GM20000 (cell line): ENCODE measurements around the gene DCDC2.

Experiments
- DNase-seq: peaks from one replicate; pipeline ENCODE4 v3.0.0; 2012; ENCODE audit warnings: low spot score
- CTCF ChIP-seq: IDR thresholded peaks from 2 replicates; pipeline ENCODE4 v1.5.1; 2012; ENCODE audit warnings: mild to moderate bottlenecking, control low read depth; ENCODE audit errors: extremely low read depth, missing control alignments

Gene DCDC2

GRCh38 chr6:24195836-24196597 is 161.8 kb downstream of the DCDC2 start:
- no peak for DNase-seq
- no peak for TF ChIP-seq CTCF

- no peak for DNase-seq
- TF ChIP-seq CTCF, result no peak
These were observed 162.7 kb downstream of the DCDC2 start for GRCh38 chr6:24194978-24195700.

GRCh38 chr6:24193364-24193763 is 164.5 kb downstream of the DCDC2 start:
- TF ChIP-seq CTCF, result no peak
- no peak for DNase-seq

GRCh38 chr6:24191346-24191745 is 166.5 kb downstream of the DCDC2 start:
- TF ChIP-seq CTCF, result no peak
- no peak for DNase-seq

GRCh38 chr6:24188578-24189080 is 169.2 kb downstream of the DCDC2 start:
- no peak for DNase-seq
- no peak for TF ChIP-seq CTCF

GRCh38 chr6:24187965-24188577 is 169.8 kb downstream of the DCDC2 start:
- DNase-seq, result no peak
- TF ChIP-seq CTCF, result no peak

GRCh38 chr6:24186349-24186748 is 171.5 kb downstream of the DCDC2 start:
- TF ChIP-seq CTCF, result no peak
- no peak for DNase-seq
